Uterus (tissue), 4 donors: Measurements from ENCODE around the gene DPCD. TPM values are rescaled to one million over a fixed set of nuclear protein-coding genes. Genes with fewer than 3 reads are reported as not detected.

Source experiments
- DNase-seq, 2 donors: peaks; one replicate each; pipeline ENCODE4 v3.0.0-alpha.2; 2019 to 2020
- H3K27ac ChIP-seq, 2 donors: fragments of 200-600 bp; sonication (generic); 1 replicate in 1 of 2; 2 replicates in 1 of 2; pipeline ENCODE4 v1.5.1; 2016 to 2018
- H3K27me3 ChIP-seq, 2 donors: fragments of 200-600 bp; sonication (generic); one replicate each; pipeline ENCODE4 v1.5.1; 2018 to 2019; ENCODE audit warnings: control low read depth in 1 of 2
- H3K36me3 ChIP-seq, 2 donors: fragments of 200-600 bp; sonication (generic); one replicate each; pipeline ENCODE4 v1.5.1; 2019; ENCODE audit warnings: control low read depth in 1 of 2
- H3K4me1 ChIP-seq, 2 donors: fragments of 200-600 bp; sonication (generic); one replicate each; pipeline ENCODE4 v1.5.1; 2018 to 2019; ENCODE audit warnings: control low read depth in 1 of 2
- H3K4me3 ChIP-seq, 2 donors: fragments of 200-600 bp; sonication (generic); 1 replicate in 1 of 2; 2 replicates in 1 of 2; pipeline ENCODE4 v1.5.1; 2018 to 2019; ENCODE audit warnings: mild to moderate bottlenecking in 1 of 2
- H3K9me3 ChIP-seq, 2 donors: fragments of 200-600 bp; sonication (generic); one replicate each; pipeline ENCODE4 v1.5.1; 2019; ENCODE audit warnings: control low read depth in 1 of 2
- POLR2A ChIP-seq, 2 donors: fragments of 450-650 bp; IDR thresholded peaks; one replicate each; pipeline ENCODE4 v1.6.1; 2016; ENCODE audit warnings: antibody characterized with exemption in 2 of 2, mild to moderate bottlenecking in 1 of 2, moderate library complexity in 1 of 2
- intact Hi-C: fragments of 100-400 bp; cut with DNase I; formaldehyde crosslinking; loops from one replicate; pipeline ENCODE4 v1.15.1; 2023; ENCODE audit warnings: low total_unique reads
- total RNA-seq, 4 donors: library from RNA; depleted of rRNA in 3 of 4; stranded (reverse); fragments of >200 nt in 3 of 4; gene quantifications; one replicate each; pipeline versions ENCODE4 v1.1.0 to v1.2.4, GENCODE V29; 2014 to 2023
- TF ChIP-seq, protein P1 (sequence below), 4 experiments: fragments of 200-600 bp in 2 of 4; fragments of 450-650 bp in 2 of 4; sonication (generic) in 2 of 4; IDR thresholded peaks; one replicate each; pipeline ENCODE4 v1.5.1; 2016 to 2019; ENCODE audit warnings: antibody characterized with exemption in 4 of 4, mild to moderate bottlenecking in 2 of 4, moderate library complexity in 1 of 4
- donor health status: DM: yes; HTN: yes; CAD: no.

DPCD gene
- total RNA-seq, 4 donors from 2014 or later = 5.1 to 35.6 (median 21.7) TPM

DNA sequence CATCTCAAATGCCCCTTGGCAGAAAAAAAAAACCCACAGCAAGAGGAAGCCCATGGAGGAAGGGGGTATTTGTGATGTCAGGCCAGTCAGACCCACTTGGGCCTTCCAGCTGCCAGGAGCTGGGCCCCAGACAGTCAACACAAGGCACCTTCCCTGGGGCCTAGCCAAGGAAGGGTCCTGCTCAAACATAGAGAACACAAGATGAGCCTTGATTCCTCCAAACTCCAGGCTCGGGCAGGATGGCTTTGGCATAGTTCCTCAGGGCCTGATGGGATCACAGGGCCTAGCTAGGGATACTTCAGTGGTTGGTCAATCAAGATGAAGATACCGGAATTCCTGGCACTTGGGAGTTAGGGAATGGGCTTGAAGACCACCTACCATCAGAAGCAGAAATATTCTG lies 30.8 kb downstream of the DPCD start:
- Histone ChIP-seq H3K9me3 (no peaks in the 10 kb centered on the region), H3K4me3 (no peak overlapping the region), H3K36me3 (no peaks in the 10 kb centered on the region), H3K27me3 (no peaks in the 10 kb centered on the region), H3K27ac (no peak overlapping the region), H3K4me1 (no peaks in the 10 kb centered on the region)
- TF ChIP-seq, protein P1, sequence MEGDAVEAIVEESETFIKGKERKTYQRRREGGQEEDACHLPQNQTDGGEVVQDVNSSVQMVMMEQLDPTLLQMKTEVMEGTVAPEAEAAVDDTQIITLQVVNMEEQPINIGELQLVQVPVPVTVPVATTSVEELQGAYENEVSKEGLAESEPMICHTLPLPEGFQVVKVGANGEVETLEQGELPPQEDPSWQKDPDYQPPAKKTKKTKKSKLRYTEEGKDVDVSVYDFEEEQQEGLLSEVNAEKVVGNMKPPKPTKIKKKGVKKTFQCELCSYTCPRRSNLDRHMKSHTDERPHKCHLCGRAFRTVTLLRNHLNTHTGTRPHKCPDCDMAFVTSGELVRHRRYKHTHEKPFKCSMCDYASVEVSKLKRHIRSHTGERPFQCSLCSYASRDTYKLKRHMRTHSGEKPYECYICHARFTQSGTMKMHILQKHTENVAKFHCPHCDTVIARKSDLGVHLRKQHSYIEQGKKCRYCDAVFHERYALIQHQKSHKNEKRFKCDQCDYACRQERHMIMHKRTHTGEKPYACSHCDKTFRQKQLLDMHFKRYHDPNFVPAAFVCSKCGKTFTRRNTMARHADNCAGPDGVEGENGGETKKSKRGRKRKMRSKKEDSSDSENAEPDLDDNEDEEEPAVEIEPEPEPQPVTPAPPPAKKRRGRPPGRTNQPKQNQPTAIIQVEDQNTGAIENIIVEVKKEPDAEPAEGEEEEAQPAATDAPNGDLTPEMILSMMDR (IDR thresholded peaks at IDR 0.05) = no peak
- TF ChIP-seq POLR2A (IDR thresholded peaks at IDR 0.05) = no peak
- DNase-seq = no peak
- intact Hi-C loops = no loop called here

DNA sequence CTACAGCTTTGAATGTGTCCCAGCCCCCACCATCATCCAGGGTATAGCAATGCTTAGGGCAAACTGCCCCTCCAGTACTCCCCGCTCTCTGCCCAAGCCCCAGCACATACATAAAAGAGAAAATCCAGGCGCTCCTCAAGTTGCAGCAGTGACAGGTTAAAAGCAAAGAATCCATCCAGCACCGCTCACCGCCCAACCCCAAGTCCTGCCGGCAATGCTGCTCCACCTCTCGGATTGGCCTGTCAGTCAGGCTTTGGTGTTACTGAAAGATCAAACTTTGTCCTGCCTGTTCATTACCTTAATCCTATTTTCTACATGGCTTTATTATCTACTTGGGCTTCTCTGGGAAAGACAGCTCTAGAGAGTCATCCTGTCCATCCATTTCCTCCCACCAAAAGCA lies 31.9 kb downstream of the DPCD start:
- Histone ChIP-seq H3K4me3 (no peak overlapping the region), H3K36me3 (no peaks in the 10 kb centered on the region), H3K4me1 (no peaks in the 10 kb centered on the region), H3K9me3 (no peaks in the 10 kb centered on the region), H3K27me3 (no peaks in the 10 kb centered on the region), H3K27ac (no peak overlapping the region)
- TF ChIP-seq, protein P1 (IDR thresholded peaks at IDR 0.05) = no peak
- no peak for TF ChIP-seq POLR2A (IDR thresholded peaks at IDR 0.05)
- no peak for DNase-seq
- intact Hi-C loops = no loop called here

DNA sequence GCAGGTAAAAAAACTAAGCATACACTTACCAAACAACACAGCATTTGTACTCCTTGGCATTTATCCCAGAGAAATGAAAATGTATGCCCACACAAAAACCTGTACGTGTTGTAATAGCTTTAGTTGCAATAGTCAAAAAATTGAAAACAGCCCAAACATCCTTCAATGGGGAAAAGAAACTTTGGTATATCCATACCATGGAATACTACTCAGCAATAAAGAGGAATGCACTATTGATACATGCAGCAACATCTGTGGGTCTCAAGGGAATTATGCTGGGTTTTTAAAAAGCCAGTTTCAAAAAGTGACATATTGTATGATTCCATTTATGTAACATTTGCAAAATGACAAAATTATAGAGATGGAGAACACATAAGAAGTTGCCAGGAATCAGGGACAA lies 35.4 kb downstream of the DPCD start:
- Histone ChIP-seq H3K4me1 (no peaks in the 10 kb centered on the region), H3K27me3 (no peaks in the 10 kb centered on the region), H3K9me3 (no peaks in the 10 kb centered on the region), H3K36me3 (no peaks in the 10 kb centered on the region), H3K27ac (no peak overlapping the region), H3K4me3 (no peak overlapping the region)
- TF ChIP-seq, protein P1 (IDR thresholded peaks at IDR 0.05) = no peak
- TF ChIP-seq POLR2A (IDR thresholded peaks at IDR 0.05) = no peak
- intact Hi-C loops = no loop called here
- no peak for DNase-seq

DNA sequence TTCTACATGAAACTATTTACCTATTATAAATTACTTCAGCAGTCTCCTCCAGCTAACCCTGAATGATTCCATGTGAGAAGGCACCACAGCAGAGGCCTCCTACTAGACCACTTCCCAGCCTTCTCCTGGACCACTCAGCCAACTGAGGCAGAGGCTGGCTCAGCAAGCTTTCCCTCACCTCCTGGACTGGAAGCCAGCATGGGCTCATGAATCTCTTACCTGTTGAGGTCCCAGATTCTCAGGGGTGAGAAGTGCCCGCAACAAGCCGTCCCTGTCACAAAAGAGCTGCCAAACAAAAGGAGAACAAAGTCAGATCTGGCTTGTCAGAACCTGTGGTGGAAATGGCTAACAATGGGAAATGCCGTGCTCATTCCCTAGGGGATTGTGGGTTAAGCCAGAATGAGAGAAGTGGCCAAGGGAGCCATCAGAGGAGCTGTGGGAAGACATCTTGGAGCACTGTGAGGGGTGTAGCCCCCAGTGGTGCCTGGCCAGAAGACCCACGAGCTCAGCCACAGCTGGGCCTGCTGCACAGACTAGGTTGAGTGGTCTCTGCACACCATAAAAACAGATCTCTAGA lies 36.5 kb downstream of the DPCD start:
- no peak overlapping the region for H3K27ac ChIP-seq
- H3K27me3 ChIP-seq = no peaks in the 10 kb centered on the region
- no peak for DNase-seq
- no peaks in the 10 kb centered on the region for H3K9me3 ChIP-seq
- H3K4me3 ChIP-seq = no peak overlapping the region
- TF ChIP-seq, protein P1 (IDR thresholded peaks at IDR 0.05) = no peak
- no peak for TF ChIP-seq POLR2A (IDR thresholded peaks at IDR 0.05)
- no peaks in the 10 kb centered on the region for H3K4me1 ChIP-seq
- intact Hi-C loops = no loop called here
- no peaks in the 10 kb centered on the region for H3K36me3 ChIP-seq

DNA sequence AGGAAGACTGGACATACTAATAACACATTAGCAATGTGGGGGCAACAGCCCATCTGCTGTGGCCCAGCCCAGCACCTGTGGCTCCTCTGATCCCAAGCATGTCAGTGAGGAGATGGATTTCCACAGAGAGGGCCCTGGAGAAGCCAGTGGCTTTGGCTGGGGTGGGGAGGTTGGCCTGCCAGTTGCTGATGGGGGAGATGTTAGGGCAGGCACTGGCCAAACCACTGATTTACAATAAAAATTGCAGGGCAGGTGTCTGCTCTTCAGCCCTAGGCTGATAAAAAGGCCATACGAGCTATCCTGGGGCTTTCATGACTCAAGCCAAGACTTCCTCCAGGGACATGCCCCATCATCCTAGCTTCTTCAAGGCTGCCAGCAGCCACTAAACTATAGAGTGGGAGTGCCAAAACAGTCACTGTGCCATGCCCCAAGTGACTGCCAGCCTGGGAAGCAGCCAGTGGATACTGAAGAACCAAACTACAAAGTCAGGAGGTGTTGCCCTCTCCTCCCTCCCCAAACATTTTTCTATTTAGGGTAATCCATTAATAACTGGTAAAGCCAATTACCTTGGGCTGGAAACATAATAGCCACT lies 37.8 kb downstream of the DPCD start:
- H3K36me3 ChIP-seq = no peaks in the 10 kb centered on the region
- no peaks in the 10 kb centered on the region for H3K27me3 ChIP-seq
- no peak for DNase-seq
- H3K9me3 ChIP-seq = no peaks in the 10 kb centered on the region
- no peak overlapping the region for H3K4me3 ChIP-seq
- intact Hi-C loops = no loop called here
- no peak for TF ChIP-seq POLR2A (IDR thresholded peaks at IDR 0.05)
- TF ChIP-seq, protein P1 (IDR thresholded peaks at IDR 0.05) = no peak
- no peaks in the 10 kb centered on the region for H3K4me1 ChIP-seq
- no peak overlapping the region for H3K27ac ChIP-seq
